Mucosa of stomach (tissue), 1 donor: ENCODE results near the gene PPA1.
"Not testable (repeated sequence)": the region's sequence is repeated elsewhere in the genome, so short reads cannot be mapped to it uniquely, and the experiment has no call there.

Experiments
- H3K27me3 ChIP-seq: one replicate; pipeline ENCODE4 v1.7.0; 2013; ENCODE audit warnings: mild to moderate bottlenecking, low read length; ENCODE audit not compliant: control insufficient read depth, insufficient read depth
- H3K36me3 ChIP-seq: one replicate; pipeline ENCODE4 v1.7.0; 2013; ENCODE audit warnings: low read length; ENCODE audit not compliant: control insufficient read depth, insufficient read depth
- H3K4me1 ChIP-seq: one replicate; pipeline ENCODE4 v1.7.0; 2013; ENCODE audit warnings: mild to moderate bottlenecking, low read length; ENCODE audit not compliant: control insufficient read depth, insufficient read depth
- H3K4me3 ChIP-seq: one replicate; pipeline ENCODE4 v1.7.0; 2013; ENCODE audit warnings: low read length
- H3K9ac ChIP-seq: one replicate; pipeline ENCODE4 v1.7.0; 2013; ENCODE audit warnings: mild to moderate bottlenecking, low read length, moderate library complexity
- H3K9me3 ChIP-seq: one replicate; pipeline ENCODE4 v1.7.0; 2013; ENCODE audit warnings: mild to moderate bottlenecking, low read length, moderate library complexity; ENCODE audit not compliant: control insufficient read depth
- donor health status: Pancreatic carcinoma.

PPA1 gene

GRCh38 chr10:70227548-70228320 is 5.5 kb downstream of the PPA1 start:
- H3K9me3 ChIP-seq, result no peaks in the 10 kb centered on the region
- H3K4me3 ChIP-seq, result no peak overlapping the region
- no peak overlapping the region for H3K9ac ChIP-seq
- peaks cover 16% of the 10 kb centered on the region for H3K4me1 ChIP-seq
- H3K36me3 ChIP-seq, result no peaks in the 10 kb centered on the region
- no peaks in the 10 kb centered on the region for H3K27me3 ChIP-seq

GRCh38 chr10:70223728-70224127 is 9.5 kb downstream of the PPA1 start:
- Histone ChIP-seq H3K9ac (no peak overlapping the region), H3K27me3 (no peaks in the 10 kb centered on the region), H3K4me3 (no peak overlapping the region), H3K36me3 (no peaks in the 10 kb centered on the region), H3K9me3 (no peaks in the 10 kb centered on the region), H3K4me1 (peaks cover 21% of the 10 kb centered on the region)

- peaks cover 13% of the 10 kb centered on the region for H3K4me1 ChIP-seq
- H3K9me3 ChIP-seq, H3K36me3 ChIP-seq, H3K27me3 ChIP-seq, H3K4me3 ChIP-seq, H3K9ac ChIP-seq: not testable (repeated sequence)
These were observed 10.3 kb downstream of the PPA1 start for GRCh38 chr10:70222811-70223447.

- Histone ChIP-seq H3K9me3 (no peaks in the 10 kb centered on the region), H3K9ac (no peak overlapping the region), H3K36me3 (no peaks in the 10 kb centered on the region), H3K4me3 (no peak overlapping the region), H3K27me3 (no peaks in the 10 kb centered on the region), H3K4me1 (peaks cover 13% of the 10 kb centered on the region)
These were observed 10.9 kb downstream of the PPA1 start for GRCh38 chr10:70222340-70222794.

- Histone ChIP-seq H3K4me3 (no peak overlapping the region), H3K9ac (no peak overlapping the region), H3K4me1 (peaks cover 13% of the 10 kb centered on the region)
These were observed 12.2 kb downstream of the PPA1 start for GRCh38 chr10:70221030-70221429.

GRCh38 chr10:70212879-70213278 is 20.4 kb downstream of the PPA1 start:
- Histone ChIP-seq H3K9me3 (no peaks in the 10 kb centered on the region), H3K9ac (no peak overlapping the region), H3K4me1 (no peaks in the 10 kb centered on the region), H3K27me3 (no peaks in the 10 kb centered on the region), H3K4me3 (no peak overlapping the region), H3K36me3 (no peaks in the 10 kb centered on the region)

More at GRCh38 chr10:70221030-70221429, 12.2 kb downstream of the PPA1 start:
- Histone ChIP-seq H3K9me3 (no peaks in the 10 kb centered on the region), H3K27me3 (no peaks in the 10 kb centered on the region), H3K36me3 (no peaks in the 10 kb centered on the region)

GRCh38 chr10:70212277-70212676 is 21.0 kb downstream of the PPA1 start:
- H3K9me3 ChIP-seq, result no peaks in the 10 kb centered on the region
- H3K4me1 ChIP-seq, result no peaks in the 10 kb centered on the region
- no peaks in the 10 kb centered on the region for H3K36me3 ChIP-seq
- no peak overlapping the region for H3K9ac ChIP-seq
- H3K27me3 ChIP-seq, result no peaks in the 10 kb centered on the region
- no peak overlapping the region for H3K4me3 ChIP-seq

- no peak overlapping the region for H3K9ac ChIP-seq
- no peak overlapping the region for H3K4me3 ChIP-seq
- no peaks in the 10 kb centered on the region for H3K27me3 ChIP-seq
- no peaks in the 10 kb centered on the region for H3K9me3 ChIP-seq
- no peaks in the 10 kb centered on the region for H3K4me1 ChIP-seq
- no peaks in the 10 kb centered on the region for H3K36me3 ChIP-seq
These were observed 26.5 kb downstream of the PPA1 start for GRCh38 chr10:70206762-70207161.

GRCh38 chr10:70201105-70201504 is 32.1 kb downstream of the PPA1 start:
- no peaks in the 10 kb centered on the region for H3K9me3 ChIP-seq
- H3K4me1 ChIP-seq, result no peaks in the 10 kb centered on the region
- H3K36me3 ChIP-seq, result no peaks in the 10 kb centered on the region
- no peak overlapping the region for H3K4me3 ChIP-seq
- H3K9ac ChIP-seq, result no peak overlapping the region
- H3K27me3 ChIP-seq, result no peaks in the 10 kb centered on the region

- Histone ChIP-seq H3K4me3 (no peak overlapping the region), H3K36me3 (no peaks in the 10 kb centered on the region), H3K9me3 (no peaks in the 10 kb centered on the region), H3K9ac (no peak overlapping the region), H3K4me1 (no peaks in the 10 kb centered on the region), H3K27me3 (no peaks in the 10 kb centered on the region)
These were observed 34.3 kb downstream of the PPA1 start for GRCh38 chr10:70198696-70199466.

GRCh38 chr10:70197235-70197945 is 35.8 kb downstream of the PPA1 start:
- Histone ChIP-seq H3K9me3 (no peaks in the 10 kb centered on the region), H3K4me3 (no peak overlapping the region), H3K36me3 (no peaks in the 10 kb centered on the region), H3K4me1 (peaks cover 4% of the 10 kb centered on the region), H3K27me3 (no peaks in the 10 kb centered on the region), H3K9ac (no peak overlapping the region)
